Smooth muscle cell (in vitro differentiated cells): ENCODE results near the gene ASIC4. TPM values are rescaled to one million over a fixed set of nuclear protein-coding genes. Genes with fewer than 3 reads are reported as not detected.

Experiments used
- DNase-seq: peaks from one replicate; lab custom pipeline; 2025; ENCODE audit not compliant: unreplicated experiment; lab: John Stamatoyannopoulos, UW
- H2AFZ ChIP-seq: fragments of 200-600 bp; sonication (generic); 2 replicates; pipeline ENCODE4 v1.6.0; 2016; ENCODE audit warnings: antibody characterized with exemption, low read depth, mild to moderate bottlenecking
- H3F3A ChIP-seq: fragments of 200-600 bp; sonication (generic); 2 replicates; pipeline ENCODE4 v1.6.0; 2017; ENCODE audit warnings: antibody characterized with exemption, low read depth
- H3K27ac ChIP-seq: fragments of 200-600 bp; sonication (generic); 2 replicates; pipeline ENCODE4 v1.5.1; 2016; ENCODE audit warnings: low read depth, mild to moderate bottlenecking
- H3K27me3 ChIP-seq: fragments of 200-600 bp; sonication (generic); 2 replicates; pipeline ENCODE4 v1.6.1; 2016; ENCODE audit warnings: low read depth, mild to moderate bottlenecking
- H3K36me3 ChIP-seq: fragments of 200-600 bp; sonication (generic); 2 replicates; pipeline ENCODE4 v1.5.1; 2016; ENCODE audit warnings: low read depth
- H3K4me1 ChIP-seq: fragments of 200-600 bp; sonication (generic); 2 replicates; pipeline ENCODE4 v1.5.1; 2016; ENCODE audit warnings: low read depth
- H3K4me2 ChIP-seq: fragments of 200-600 bp; sonication (generic); 2 replicates; pipeline ENCODE4 v1.6.0; 2016; ENCODE audit warnings: mild to moderate bottlenecking
- H3K4me3 ChIP-seq: fragments of 200-600 bp; sonication (generic); 2 replicates; pipeline ENCODE4 v1.5.1; 2016; ENCODE audit warnings: mild to moderate bottlenecking
- H3K79me2 ChIP-seq: fragments of 200-600 bp; sonication (generic); 2 replicates; pipeline ENCODE4 v1.6.0; 2016; ENCODE audit warnings: low read depth, mild to moderate bottlenecking
- H3K9ac ChIP-seq: fragments of 200-600 bp; sonication (generic); 2 replicates; pipeline ENCODE4 v1.6.0; 2016; ENCODE audit warnings: low read depth
- H3K9me3 ChIP-seq: fragments of 200-600 bp; sonication (generic); replicated peaks from 2 replicates; pipeline ENCODE4 v1.5.1; 2016; ENCODE audit warnings: low read depth
- H4K20me1 ChIP-seq: fragments of 200-600 bp; sonication (generic); 2 replicates; pipeline ENCODE4 v1.6.0; 2016; ENCODE audit warnings: low read depth
- WGBS: methylation state at CpG from one replicate; pipeline ENCODE4 v1.1.7; 2016; ENCODE audit warnings: low lambda C conversion rate; 5-methylcytosine and 5-hydroxymethylcytosine counted together
- polyA plus RNA-seq: library from polyadenylated mRNA; unstranded; fragments of >200 nt; fragmentation: Nextera tagmentation; extraction: Ambion mirVana; gene quantifications from 2 replicates; pipeline ENCODE4 v1.2.1, GENCODE V29; 2016
- total RNA-seq: library from RNA; depleted of rRNA; stranded (reverse); fragments of >200 nt; gene quantifications from 2 replicates; pipeline ENCODE4 v1.2.3, GENCODE V29; 2014
- TF ChIP-seq, protein P1 (sequence below): fragments of 200-600 bp; sonication (generic); IDR thresholded peaks from 2 replicates; pipeline ENCODE4 v1.5.1; 2017; ENCODE audit warnings: borderline replicate concordance, mild to moderate bottlenecking, antibody characterized with exemption; ENCODE audit not compliant: insufficient read depth, poor library complexity, severe bottlenecking

The ASIC4 gene
- total and polyA plus RNA-seq, 2 experiments from 2014 or later = 0.32 to 0.49 TPM

DNA sequence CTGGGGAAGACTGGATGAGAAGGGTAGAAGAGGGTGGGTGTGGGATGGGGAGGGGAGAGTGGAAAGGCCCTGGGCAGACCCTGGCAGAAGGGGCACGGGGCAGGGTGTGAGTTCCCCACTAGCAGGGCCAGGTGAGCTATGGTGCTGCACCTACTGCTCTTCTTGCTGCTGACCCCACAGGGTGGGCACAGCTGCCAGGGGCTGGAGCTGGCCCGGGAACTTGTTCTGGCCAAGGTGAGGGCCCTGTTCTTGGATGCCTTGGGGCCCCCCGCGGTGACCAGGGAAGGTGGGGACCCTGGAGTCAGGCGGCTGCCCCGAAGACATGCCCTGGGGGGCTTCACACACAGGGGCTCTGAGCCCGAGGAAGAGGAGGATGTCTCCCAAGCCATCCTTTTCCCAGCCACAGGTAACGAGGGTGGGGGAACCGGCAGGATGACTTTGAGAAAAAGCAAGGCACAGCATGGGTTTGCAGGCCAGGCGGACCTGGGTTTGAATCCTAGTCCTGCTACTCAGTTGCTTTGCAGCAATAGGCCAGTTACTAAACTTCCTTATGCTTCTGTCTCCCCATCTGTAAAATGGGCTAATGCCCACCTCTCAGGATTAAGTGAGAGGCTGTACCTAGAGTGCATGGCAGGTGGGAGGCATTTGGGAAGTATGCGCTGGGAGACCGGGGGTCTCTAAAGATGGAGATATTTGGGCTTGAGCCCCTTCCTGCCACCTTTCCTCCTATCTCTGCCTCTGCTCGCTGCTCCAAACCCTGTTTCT, 58.1 kb downstream of the ASIC4 start, which contains the start of gene INHA:
Gene INHA (plus strand): TSS at position 74 of the 765 bp plus-strand sequence. CDS start 65 bp downstream, at position 139.
- no peaks in the 10 kb centered on the region for H3K36me3 ChIP-seq
- 88% methylated on average over 13 of the region's 13 CpGs for whole genome bisulfite sequencing
- peak within 1 kb of the TSS; percentile 35 for H2AFZ ChIP-seq
- H3K9me3 ChIP-seq = no peaks in the 10 kb centered on the region
- H3K9ac ChIP-seq = peak within 1 kb of the TSS; percentile 47
- H3K27me3 ChIP-seq = no peaks in the 10 kb centered on the region
- peaks cover 9% of the 10 kb centered on the region for H4K20me1 ChIP-seq
- H3F3A ChIP-seq = no peaks in the 10 kb centered on the region
- peaks cover 21% of the 10 kb centered on the region for H3K4me1 ChIP-seq
- peaks cover 12% of the 10 kb centered on the region for H3K79me2 ChIP-seq
- H3K4me3 ChIP-seq = peak within 1 kb of the TSS; percentile 75
- peak within 1 kb of the TSS; percentile 95 for H3K4me2 ChIP-seq
- TF ChIP-seq, protein P1, sequence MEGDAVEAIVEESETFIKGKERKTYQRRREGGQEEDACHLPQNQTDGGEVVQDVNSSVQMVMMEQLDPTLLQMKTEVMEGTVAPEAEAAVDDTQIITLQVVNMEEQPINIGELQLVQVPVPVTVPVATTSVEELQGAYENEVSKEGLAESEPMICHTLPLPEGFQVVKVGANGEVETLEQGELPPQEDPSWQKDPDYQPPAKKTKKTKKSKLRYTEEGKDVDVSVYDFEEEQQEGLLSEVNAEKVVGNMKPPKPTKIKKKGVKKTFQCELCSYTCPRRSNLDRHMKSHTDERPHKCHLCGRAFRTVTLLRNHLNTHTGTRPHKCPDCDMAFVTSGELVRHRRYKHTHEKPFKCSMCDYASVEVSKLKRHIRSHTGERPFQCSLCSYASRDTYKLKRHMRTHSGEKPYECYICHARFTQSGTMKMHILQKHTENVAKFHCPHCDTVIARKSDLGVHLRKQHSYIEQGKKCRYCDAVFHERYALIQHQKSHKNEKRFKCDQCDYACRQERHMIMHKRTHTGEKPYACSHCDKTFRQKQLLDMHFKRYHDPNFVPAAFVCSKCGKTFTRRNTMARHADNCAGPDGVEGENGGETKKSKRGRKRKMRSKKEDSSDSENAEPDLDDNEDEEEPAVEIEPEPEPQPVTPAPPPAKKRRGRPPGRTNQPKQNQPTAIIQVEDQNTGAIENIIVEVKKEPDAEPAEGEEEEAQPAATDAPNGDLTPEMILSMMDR = no peak
- no peak for DNase-seq
- peak within 1 kb of the TSS; percentile 59 for H3K27ac ChIP-seq

DNA sequence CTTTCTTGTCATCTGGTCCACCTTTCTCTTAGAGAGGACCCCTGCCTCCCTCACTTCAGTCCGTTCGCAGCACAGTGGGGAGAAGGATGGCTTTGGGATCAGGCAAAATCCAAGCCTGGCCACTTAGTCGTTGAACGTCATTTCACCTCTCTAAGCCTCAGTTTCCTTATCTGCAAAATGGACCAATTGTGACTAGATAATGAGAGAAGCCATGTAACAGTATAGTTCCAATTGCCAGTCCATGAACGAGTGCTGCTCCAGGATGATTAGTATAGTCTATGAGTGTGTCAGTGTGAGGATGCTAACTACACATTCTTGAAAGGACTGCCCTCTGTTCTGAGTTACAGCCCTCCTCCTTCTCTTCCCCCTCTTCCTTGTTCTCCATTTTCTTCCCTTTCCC, 58.9 kb downstream of the ASIC4 start:
- H3K4me1 ChIP-seq = peaks cover 28% of the 10 kb centered on the region
- H2AFZ ChIP-seq = no peak overlapping the region
- WGBS = 84% methylated on average over 5 of the region's 5 CpGs
- no peak overlapping the region for H3K4me3 ChIP-seq
- no peak for DNase-seq
- no peaks in the 10 kb centered on the region for H3K9me3 ChIP-seq
- H3K27me3 ChIP-seq = no peaks in the 10 kb centered on the region
- no peaks in the 10 kb centered on the region for H3F3A ChIP-seq
- TF ChIP-seq, protein P1 = no peak
- no peaks in the 10 kb centered on the region for H3K36me3 ChIP-seq
- H3K4me2 ChIP-seq = no peak overlapping the region
- H4K20me1 ChIP-seq = peaks cover 9% of the 10 kb centered on the region
- H3K9ac ChIP-seq = no peak overlapping the region
- H3K79me2 ChIP-seq = peaks cover 12% of the 10 kb centered on the region
- H3K27ac ChIP-seq = no peak overlapping the region

DNA sequence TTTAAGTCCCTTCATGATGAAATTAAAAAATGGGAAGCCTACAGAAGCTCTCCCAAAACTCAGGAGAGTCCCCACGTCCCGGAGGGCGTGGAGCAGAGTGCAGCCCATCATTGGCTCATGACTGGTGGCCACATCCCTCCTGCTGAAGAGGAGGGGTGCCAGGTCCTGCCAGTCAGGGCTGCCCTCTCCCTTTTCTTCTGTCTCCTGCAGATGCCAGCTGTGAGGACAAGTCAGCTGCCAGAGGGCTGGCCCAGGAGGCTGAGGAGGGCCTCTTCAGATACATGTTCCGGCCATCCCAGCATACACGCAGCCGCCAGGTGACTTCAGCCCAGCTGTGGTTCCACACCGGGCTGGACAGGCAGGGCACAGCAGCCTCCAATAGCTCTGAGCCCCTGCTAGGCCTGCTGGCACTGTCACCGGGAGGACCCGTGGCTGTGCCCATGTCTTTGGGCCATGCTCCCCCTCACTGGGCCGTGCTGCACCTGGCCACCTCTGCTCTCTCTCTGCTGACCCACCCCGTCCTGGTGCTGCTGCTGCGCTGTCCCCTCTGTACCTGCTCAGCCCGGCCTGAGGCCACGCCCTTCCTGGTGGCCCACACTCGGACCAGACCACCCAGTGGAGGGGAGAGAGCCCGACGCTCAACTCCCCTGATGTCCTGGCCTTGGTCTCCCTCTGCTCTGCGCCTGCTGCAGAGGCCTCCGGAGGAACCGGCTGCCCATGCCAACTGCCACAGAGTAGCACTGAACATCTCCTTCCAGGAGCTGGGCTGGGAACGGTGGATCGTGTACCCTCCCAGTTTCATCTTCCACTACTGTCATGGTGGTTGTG, 60.4 kb downstream of the ASIC4 start:
- H3K27me3 ChIP-seq = no peaks in the 10 kb centered on the region
- 91% methylated on average over 21 of the region's 22 CpGs for WGBS
- no peak overlapping the region for H2AFZ ChIP-seq
- peaks cover 32% of the 10 kb centered on the region for H3K4me1 ChIP-seq
- H3K9ac ChIP-seq = no peak overlapping the region
- no peaks in the 10 kb centered on the region for H3K9me3 ChIP-seq
- H3K4me3 ChIP-seq = no peak overlapping the region
- TF ChIP-seq, protein P1 = no peak
- no peaks in the 10 kb centered on the region for H3F3A ChIP-seq
- H3K36me3 ChIP-seq = no peaks in the 10 kb centered on the region
- no peak for DNase-seq
- peaks cover 8% of the 10 kb centered on the region for H3K79me2 ChIP-seq
- no peak overlapping the region for H3K4me2 ChIP-seq
- peaks cover 3% of the 10 kb centered on the region for H4K20me1 ChIP-seq
- no peak overlapping the region for H3K27ac ChIP-seq
